T-helper 2 cell (primary cell): ENCODE measurements around the gene DUSP28.

Experiments
- DNase-seq, 5 experiments: peaks; one replicate each; pipeline versions ENCODE4 v3.0.0 to v3.0.0-alpha.2; 2012 to 2022

Gene DUSP28

DNA sequence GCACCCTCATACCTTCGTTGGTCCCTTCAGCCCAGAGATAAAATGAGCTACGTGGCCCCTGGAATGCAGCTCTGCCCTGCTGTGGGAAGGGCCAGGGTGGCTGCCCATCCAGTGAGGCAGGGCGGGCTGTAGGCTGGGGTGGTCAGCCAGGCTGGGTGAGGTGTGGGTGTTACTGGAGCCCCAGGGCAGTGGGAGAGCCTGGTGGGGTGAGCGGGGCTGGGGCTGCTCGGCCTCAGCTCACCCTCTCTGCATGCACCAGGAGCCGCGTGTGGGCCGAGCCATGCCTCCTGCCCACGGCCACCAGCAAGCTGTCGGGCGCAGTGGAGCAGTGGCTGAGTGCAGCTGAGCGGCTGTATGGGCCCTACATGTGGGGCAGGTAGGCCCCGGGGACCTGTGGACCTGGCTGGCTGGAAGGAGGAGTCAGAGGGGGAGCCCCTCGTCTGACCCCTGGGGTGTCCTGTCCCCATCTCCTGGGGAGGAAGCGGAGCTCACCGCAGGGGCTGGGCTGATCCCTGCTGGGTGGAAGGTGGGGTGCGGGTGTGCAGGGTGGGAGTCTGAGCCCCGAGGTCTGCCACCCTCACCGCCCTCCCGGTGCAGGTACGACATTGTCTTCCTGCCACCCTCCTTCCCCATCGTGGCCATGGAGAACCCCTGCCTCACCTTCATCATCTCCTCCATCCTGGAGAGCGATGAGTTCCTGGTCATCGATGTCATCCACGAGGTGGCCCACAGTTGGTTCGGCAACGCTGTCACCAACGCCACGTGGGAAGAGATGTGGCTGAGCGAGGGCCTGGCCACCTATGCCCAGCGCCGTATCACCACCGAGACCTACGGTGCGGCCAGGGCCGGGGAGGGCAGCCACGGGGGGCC is 13.6 kb downstream of the DUSP28 start:
- no peak for DNase-seq

DNA sequence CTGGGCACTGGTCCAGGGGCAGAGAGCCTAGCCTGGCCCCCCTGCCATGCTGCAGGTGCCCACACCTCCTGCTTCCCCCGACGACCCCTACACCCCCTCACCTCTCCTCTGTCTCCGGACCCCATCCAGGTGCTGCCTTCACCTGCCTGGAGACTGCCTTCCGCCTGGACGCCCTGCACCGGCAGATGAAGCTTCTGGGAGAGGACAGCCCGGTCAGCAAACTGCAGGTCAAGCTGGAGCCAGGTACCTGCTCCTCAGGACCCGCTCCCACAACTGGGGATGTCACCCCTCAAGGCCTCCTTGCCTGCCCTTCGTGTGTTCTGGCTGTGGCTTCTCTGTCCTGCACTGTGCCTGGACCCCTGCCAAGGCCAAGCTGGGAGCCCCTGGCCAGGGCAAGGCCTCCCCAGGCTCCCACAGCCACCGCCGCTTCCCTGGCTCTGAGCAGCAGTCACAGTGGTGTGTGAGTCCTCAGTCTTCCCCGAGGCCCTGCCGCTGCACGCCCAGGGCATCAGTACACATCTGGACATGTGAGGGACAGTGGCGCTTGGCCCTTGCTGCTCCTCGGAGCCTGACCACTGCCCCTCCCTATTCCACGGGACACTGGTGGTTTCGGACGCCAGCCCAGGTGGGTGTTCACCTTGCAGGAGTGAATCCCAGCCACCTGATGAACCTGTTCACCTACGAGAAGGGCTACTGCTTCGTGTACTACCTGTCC is 14.4 kb downstream of the DUSP28 start:
- no peak for DNase-seq

DNA sequence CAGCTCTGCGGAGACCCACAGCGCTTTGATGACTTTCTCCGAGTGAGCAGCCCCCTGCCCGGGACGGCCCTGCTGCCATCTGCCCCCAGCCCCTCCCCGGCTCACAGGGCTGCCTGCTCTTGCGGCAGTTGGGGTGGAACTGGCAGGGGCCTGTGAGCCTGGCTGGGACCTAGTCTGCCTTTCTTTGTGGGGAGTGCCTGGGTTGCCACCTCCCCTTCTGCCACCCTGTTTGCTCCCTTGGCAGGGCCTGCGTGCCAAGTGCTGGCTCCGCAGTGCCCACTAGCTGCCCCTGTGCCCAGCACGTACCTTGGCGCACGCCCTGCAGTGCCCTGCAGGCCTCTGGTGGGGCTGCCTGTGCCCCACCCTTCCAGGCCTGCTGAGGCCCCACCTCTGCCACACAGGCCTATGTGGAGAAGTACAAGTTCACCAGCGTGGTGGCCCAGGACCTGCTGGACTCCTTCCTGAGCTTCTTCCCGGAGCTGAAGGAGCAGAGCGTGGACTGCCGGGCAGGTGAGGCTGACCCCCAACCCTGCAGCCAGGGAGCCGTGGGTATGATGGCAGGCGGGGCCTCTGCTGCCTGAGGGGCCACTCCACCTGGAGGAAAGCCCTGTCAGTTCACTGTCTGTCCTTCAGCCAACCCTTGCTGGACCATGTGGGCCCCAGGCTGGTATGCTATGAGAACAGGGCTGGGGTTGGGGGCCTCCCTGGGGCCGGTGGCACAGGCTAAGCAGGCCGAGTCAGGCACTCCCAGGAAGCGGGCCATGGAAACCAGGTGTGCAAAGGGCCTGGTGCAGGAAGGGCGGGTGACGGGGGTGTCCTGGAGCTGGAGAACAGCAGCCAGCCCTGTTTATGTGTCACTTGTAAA is 15.2 kb downstream of the DUSP28 start:
- no peak for DNase-seq

DNA sequence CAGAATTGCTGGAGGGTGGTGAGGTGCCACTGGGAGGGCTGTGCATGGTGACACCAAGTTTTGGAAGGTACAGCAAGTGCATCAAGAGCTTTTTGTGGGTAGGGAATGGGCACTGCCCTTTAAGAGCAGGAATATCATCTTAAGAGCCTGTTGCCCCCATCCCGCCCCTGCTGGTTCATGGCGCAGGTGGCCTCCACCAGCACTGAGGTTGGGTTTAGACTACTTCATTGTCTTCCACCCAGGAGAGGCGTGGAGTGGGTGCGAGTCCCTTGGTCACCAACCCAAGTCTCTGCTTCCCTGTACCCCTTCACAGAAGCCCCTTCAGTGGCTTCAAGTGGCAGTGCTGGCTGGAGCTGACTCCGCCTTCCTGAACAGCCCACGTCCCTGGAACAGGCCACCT is 15.9 kb downstream of the DUSP28 start:
- no peak for DNase-seq

DNA sequence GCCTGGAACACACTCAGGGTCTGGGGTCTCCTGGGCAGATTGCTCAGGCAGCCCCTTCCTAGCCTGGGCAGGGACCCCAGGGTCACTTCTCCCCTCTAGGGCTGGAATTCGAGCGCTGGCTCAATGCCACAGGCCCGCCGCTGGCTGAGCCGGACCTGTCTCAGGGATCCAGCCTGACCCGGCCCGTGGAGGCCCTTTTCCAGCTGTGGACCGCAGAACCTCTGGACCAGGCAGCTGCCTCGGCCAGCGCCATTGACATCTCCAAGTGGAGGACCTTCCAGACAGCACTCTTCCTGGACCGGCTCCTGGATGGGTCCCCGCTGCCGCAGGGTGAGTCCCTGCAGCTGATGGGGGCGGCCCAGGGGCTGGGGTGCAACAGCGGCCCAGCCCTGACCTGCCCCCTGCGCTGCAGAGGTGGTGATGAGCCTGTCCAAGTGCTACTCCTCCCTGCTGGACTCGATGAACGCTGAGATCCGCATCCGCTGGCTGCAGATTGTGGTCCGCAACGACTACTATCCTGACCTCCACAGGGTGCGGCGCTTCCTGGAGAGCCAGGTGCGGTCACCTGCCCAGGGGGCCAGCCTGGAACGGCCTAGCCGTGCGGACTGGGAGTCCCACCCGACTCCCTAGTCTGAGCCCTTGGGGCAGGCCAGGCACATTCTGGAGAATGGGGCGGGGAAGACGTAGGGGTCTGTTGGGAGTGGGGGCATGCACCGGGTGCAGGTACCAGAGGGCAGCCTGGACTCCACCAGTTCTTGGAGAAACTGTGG is 16.5 kb downstream of the DUSP28 start:
- no peak for DNase-seq

DNA sequence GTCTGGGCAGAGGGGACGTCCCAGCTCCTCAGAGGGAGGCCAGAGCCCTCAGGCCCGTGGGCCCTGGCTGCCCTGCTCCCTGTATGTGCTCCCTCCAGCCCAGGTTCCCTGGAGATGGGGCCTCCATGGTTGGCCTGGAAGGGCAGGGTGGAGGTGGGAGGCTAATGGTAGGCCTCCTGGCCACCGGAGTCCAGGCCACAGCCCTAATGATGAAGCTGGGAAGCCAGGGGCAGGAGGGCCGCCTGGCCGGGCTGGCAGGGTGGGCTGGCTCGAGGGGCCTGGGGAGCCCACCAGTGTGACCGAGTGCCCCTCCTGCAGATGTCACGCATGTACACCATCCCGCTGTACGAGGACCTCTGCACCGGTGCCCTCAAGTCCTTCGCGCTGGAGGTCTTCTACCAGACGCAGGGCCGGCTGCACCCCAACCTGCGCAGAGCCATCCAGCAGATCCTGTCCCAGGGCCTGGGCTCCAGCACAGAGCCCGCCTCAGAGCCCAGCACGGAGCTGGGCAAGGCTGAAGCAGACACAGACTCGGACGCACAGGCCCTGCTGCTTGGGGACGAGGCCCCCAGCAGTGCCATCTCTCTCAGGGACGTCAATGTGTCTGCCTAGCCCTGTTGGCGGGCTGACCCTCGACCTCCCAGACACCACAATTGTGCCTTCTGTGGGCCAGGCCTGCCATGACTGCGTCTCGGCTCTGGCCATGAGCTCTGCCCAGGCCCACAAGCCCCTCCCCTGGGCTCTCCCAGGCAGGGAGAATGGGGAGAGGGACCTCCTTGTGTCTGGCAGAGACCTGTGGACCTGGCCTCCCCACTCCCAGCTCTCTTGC is 17.3 kb downstream of the DUSP28 start:
- DNase-seq: no peak

DNA sequence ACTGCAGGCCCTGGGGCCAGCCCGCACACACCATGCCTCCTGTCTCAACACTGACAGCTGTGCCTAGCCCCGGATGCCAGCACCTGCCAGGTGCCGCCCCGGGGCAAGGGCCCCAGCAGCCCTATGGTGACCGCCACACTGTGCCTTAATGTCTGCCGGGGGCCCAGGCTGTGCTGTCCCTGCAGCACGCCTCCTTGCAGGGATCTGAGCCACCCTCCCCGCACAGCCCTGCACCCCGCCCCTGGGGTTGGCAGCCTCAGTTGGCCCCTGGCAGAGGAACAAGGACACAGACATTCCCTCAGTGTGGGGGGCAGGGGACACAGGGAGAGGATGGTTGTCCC is 17.9 kb downstream of the DUSP28 start:
- DNase-seq: no peak

DNA sequence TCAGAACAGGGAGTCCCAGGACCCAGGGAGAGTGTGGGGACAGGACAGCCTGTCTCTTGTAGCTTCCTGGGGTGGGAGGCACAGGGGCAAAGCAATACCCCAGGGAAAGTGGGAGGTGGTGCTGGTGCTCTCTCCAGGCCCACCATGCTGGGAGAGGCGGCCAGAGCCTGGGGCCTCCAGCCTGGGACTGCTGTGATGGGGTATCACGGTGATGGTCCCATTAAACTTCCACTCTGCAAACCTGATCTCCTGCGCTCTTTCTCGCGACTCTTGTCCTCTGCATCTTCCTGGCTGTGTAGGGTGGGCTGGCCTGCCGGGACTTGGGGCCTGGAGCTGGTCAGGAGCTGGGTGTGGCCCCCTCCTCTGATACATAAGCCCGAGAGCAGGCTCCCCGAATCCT is 18.3 kb downstream of the DUSP28 start:
- no peak for DNase-seq

DNA sequence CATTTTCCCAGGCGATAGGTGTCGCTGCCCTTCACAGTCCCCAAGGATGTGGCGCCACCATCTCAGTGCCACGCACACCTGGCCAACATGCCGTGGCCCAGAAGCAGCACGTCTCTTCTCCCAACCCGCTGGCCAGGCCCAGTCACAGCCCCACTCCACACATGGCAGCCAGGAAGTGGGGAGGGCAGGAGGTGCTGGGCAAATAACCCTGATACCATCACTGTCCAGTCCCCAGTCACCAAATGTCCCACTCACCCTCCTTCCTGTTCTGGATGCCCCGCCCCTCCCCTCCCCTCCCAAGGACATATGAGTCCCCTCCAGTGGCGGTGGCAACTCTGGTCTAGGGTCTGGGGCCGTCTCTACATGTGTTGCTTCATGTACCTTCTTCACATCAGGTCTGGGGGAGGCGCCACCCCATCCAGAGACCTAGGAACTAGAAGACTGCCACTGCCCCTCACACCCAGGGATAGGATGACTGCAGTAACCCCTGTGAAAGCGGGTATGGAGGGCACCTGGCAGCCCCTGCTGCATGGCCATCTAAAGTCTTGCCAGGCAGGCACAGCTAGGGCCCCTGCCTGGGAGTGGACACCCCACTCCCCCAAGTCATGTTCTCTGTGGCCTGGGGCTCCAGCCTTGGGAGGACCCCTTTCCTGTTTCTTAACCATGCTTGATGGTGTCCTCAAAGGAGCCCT is 19.1 kb downstream of the DUSP28 start:
- DNase-seq: no peak

DNA sequence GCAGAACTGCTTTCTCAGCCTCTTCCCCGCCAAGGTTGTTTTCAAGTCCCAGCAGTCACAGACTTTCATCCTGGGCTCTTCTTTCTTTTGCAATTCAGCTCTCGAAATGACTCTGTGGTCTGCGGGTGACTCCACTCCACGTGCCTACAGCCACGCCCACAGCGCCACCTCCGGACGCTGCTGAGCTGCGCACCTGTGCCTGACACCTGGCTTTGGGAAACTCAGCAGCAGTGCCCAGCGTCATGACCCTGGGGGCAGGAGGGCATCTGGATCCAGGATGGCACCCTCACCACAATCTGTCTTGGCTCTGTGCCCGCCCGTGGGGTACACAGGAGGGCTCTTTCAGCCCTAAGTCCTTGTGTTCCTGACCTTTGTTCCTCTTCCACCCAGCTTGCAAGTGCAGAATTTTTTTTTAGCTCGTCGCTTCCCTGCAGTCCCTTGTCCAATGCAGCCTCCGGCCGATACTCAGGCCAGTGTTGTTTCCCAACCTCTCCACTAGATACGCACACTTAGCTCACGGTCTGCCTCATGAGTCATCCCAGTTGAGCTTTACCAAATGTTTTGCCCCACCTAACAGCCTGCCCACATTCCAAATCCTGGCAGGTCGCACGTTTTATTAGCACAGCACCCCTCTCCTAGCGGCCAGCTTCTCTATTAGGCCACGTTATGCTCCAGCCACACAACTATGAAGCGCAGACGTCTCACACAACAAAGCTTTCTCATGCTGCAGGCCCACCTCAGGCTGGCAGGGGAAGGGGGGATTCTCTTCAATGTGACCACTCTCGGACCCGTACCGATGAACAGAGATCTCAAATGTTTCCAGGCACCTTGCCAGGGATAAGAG is 19.8 kb downstream of the DUSP28 start:
- DNase-seq: peak; percentile 52 to 92 (median 75)

DNA sequence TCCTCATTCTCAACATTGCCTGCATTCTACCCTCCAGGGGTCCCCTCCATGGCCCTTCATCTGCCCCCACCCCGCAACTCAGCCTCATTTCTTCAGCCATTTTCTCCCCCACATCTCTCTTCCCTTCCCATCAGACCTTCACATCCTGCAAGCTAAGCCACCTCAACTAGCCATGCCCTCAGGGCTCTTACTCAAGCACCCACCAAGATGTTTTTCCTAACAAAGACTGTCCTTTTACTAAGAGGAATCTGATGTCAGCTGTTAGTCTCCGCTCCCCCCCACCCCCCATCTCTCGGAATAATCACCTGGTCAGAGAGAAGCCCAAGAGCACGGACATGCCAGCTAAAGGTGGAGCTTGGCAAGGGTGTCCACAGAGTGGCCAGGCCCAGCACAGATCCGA is 21.7 kb downstream of the DUSP28 start:
- no peak for DNase-seq

DNA sequence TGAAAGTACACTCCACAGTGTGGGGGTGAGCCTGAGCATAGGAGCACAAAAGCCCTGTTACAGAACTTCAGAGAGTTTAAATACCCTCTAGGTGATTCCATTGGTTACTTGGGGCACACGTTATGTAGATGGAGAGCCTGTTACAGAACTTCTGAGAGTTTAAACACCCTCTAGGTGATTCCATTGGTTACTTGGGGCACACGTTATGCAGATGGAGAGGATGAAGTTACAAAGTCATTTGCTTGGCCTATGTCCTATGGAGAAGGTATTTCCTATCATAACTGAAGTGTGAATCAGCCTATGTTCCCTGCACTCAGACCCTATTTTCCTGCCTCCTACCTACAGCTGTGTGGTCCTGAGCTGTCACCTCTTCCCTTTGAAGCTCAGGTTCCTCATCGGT is 22.6 kb downstream of the DUSP28 start:
- no peak for DNase-seq

DNA sequence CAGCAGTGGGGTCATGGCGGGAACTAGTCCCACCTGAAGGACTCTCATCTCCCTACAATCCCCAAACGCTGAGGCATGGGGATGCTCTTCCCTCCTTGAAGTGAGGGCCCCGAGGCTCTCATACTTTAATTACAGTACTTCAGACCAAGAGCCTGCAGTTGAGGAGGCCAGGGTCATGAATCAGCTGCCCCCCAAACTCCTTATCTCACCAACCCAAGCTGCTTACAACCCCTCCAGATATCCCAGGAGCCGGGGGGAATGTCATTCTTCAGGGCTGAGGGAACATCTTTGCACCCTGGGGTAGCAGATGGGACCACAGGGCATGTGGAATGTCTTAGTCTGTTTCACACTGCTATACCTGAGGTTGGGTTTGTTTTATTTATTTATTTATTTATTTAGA is 23.6 kb downstream of the DUSP28 start:
- no peak for DNase-seq

DNA sequence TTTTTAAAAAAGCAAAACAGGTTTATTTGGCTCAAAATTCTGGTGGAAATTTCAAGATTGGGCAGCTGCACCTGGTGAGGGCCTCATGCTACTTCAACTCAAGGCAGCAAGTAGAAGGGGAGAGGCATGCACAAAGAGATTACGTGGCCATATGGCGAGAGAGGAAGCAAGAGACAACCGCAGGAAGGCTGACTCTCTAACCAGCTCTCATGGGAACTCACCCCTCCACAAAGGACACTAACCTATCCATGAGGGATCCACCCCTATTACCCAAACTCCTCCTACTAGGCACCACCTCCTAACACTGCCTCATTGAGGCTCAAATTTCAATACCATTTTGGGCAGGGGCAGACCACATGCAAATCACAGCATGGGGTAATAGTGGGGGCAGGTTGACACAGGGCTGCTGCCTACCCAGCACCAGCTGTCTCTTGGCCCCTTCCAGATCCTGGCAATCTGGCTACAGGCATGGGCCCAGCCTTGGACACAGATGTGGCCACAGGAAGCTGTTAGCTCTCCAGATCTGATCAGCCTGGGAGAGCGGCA is 24.4 kb downstream of the DUSP28 start:
- DNase-seq: peak in 1 of 5 experiments; percentile 76

DNA sequence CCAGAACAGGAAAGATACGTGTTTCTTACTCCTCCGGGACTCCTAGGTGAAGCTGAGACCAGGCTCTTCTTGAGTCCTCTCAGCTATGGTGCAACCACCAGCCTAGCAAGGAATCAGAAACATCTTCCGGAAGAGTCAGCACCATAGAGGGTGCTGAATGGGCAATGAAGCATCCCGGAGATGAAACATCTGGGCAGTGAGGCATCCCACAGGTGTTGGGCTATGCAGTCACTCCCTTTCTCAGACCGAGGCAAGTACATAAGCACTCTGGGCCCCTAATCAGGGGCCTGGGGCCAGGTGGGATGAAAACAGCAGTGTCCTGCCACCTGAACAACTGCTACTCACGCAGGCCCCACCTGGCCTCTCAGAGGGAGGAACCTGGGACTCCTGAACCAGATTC is 24.9 kb downstream of the DUSP28 start:
- DNase-seq: peak in 1 of 5 experiments; percentile 0

DNA sequence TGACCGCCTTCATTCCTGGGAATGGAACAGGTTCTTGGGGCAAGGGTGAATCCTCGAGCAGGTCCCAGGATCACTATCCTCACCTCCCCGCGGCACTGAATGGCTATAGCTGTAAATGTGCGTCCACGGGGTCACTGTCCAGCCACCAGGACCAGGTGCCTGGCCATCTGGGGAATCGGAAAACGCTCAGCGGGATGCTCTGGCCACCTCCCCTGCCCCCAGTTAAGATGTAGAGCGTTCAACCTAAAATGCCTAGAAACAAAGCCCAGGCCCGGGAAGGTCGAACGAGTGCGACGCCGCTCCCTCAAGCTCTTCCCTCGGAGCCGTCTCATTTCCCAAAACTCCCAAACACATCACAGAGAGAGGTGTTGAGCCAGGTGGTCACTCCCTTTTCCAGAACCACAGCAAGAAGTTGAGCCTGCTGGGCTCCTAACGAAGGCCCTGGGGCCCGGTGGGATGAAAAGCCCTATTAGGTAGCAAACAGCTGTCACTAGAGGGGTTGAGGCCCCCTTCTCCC is 25.6 kb downstream of the DUSP28 start:
- peak in 1 of 5 experiments; percentile 1 for DNase-seq

DNA sequence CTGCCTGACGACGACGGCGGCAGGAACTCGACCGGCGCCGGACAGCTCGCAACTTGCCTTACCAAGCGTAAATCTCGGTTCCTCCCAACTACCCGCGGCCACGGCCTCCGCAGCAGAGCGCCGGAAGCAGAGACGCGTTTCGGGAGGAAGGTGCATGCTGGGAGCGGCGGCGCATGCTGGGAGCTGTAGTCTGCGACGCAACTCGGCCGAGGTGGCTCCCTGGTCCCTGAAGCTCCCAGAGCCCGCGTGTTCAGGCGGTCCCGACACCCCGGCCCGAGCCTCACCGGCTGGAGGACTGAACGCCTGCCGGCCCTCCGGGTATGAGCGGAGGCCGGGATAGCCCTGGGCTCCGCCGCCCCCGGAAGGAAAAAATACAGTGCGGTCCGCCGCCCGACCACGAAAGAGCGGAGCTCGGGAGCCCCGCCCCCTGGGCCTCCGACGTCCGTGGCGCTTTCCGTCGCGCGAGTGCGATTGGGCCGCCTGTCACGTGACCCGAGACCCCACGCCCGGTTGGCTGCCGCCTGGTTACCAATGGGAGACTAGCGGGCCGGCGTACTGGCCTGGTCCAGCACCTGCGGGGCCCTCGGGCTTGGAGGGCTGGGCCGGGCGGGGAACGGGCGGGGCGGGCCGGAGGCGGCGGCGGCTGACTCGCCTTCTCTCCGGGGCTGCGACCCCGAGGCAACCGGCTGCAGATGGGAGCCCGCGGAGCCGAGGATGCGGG is 26.2 kb downstream of the DUSP28 start, which contains the start of gene CAPN10:
Gene CAPN10 (plus strand): TSS at position 537 of the 721 bp plus-strand sequence. CDS start 178 bp downstream, at position 715.
- DNase-seq: peak; percentile 94 to 97 (median 96)
